ENCODE measurements around the gene ZFP90. TPM values are rescaled to one million over a fixed set of nuclear protein-coding genes. Genes with fewer than 3 reads are reported as not detected.

Gene ZFP90
- total and polyA plus RNA-seq, 9 of the 15 experiments (the other 6 are each of a cell fraction or from before 2014, with no cell fraction given): 0.66 to 2.9 (median 2.3) TPM

GRCh38 chr16:68590201-68590994 lies 51.3 kb downstream of the ZFP90 start (continued):
- TF ChIP-seq REST (IDR thresholded peaks at IDR 0.05; ENCODE audit: borderline replicate concordance) (peak; percentile 39; the same call in 1 of the 2 replicates), REST (CRISPR knock-in tag; IDR thresholded peaks at IDR 0.05; ENCODE audit: low read depth) (no peak), RB1 (IDR thresholded peaks at IDR 0.05; ENCODE audit: low read depth) (0 out of 2 replicates have a peak, but pooled peaks have one; percentile 22), MYC (IDR thresholded peaks at IDR 0.05; ENCODE audit: low read depth, low read length) (peak; percentile 37; the same call in 1 of the 2 replicates), MYC (CRISPR knock-in tag; IDR thresholded peaks at IDR 0.05; ENCODE audit: borderline replicate concordance, low read depth) (no peak), JUND (IDR thresholded peaks at IDR 0.05; ENCODE audit: borderline replicate concordance, low read depth, low read length) (0 out of 2 replicates have a peak, but pooled peaks have one; percentile 13), JUND (tag; IDR thresholded peaks at IDR 0.05; ENCODE audit: borderline replicate concordance, low read depth, low read length) (no peak), RAD51 (IDR thresholded peaks at IDR 0.05; ENCODE audit: borderline replicate concordance, low read depth) (no peak), SMC3 (conservative IDR thresholded peaks at IDR 0.05; ENCODE audit: insufficient read depth, low read depth, low read length) (peak; percentile 66), RAD21 (CRISPR knock-in tag; conservative IDR thresholded peaks at IDR 0.05 in 1 of 2, IDR thresholded peaks at IDR 0.05 in 1 of 2) (peak; percentile 25 to 72; a peak in 3 of 4 replicates), STAG1 (CRISPR knock-in tag; IDR thresholded peaks at IDR 0.05; ENCODE audit: borderline replicate concordance) (peak; percentile 75; the same call in 1 of the 2 replicates), NRF1 (conservative IDR thresholded peaks at IDR 0.05 in 1 of 2, IDR thresholded peaks at IDR 0.05 in 1 of 2) (no peak)

Measured in K562 (cell line).